Measurements from ENCODE around the gene HOXA4. TPM values are rescaled to one million over a fixed set of nuclear protein-coding genes. Genes with fewer than 3 reads are reported as not detected.

Gene HOXA4
- total RNA-seq, 1 experiment from 2014 or later, result 6.7 TPM

GRCh38 chr7:27133409-27134231, 3.1 kb upstream of the HOXA4 start:
- no peak for DNase-seq (ENCODE audit: low read depth)

- DNase-seq (ENCODE audit: low read depth), result no peak
Observed at GRCh38 chr7:27132978-27133377, 2.4 kb upstream of the HOXA4 start.

- DNase-seq (ENCODE audit: low read depth), result no peak
Observed at GRCh38 chr7:27132214-27132613, 1.7 kb upstream of the HOXA4 start.

GRCh38 chr7:27131390-27131819, 848 bp upstream of the HOXA4 start:
- DNase-seq (ENCODE audit: low read depth), result no peak

GRCh38 chr7:27129729-27130539, 623 bp downstream of the HOXA4 start:
- peak; percentile 76 for DNase-seq (ENCODE audit: low read depth)

GRCh38 chr7:27128776-27129728, 1.5 kb downstream of the HOXA4 start:
- no peak for DNase-seq (ENCODE audit: low read depth)

- peak; percentile 61 for DNase-seq (ENCODE audit: low read depth)
Observed at GRCh38 chr7:27128034-27128433, 2.5 kb downstream of the HOXA4 start.

GRCh38 chr7:27126596-27127327, 3.8 kb downstream of the HOXA4 start:
- DNase-seq (ENCODE audit: low read depth), result no peak

GRCh38 chr7:27125986-27126394, 4.6 kb downstream of the HOXA4 start:
- no peak for DNase-seq (ENCODE audit: low read depth)

GRCh38 chr7:27124902-27125689, 5.5 kb downstream of the HOXA4 start:
- DNase-seq (ENCODE audit: low read depth), result no peak

- DNase-seq (ENCODE audit: low read depth), result peak; percentile 96
Observed at GRCh38 chr7:27124096-27124901, 6.3 kb downstream of the HOXA4 start.

GRCh38 chr7:27123477-27124053, 7.0 kb downstream of the HOXA4 start:
- DNase-seq (ENCODE audit: low read depth), result no peak

- no peak for DNase-seq (ENCODE audit: low read depth)
Observed at GRCh38 chr7:27123007-27123476, 7.5 kb downstream of the HOXA4 start.

GRCh38 chr7:27122077-27122910, 8.3 kb downstream of the HOXA4 start:
- no peak for DNase-seq (ENCODE audit: low read depth)

GRCh38 chr7:27121684-27122076, 8.9 kb downstream of the HOXA4 start:
- DNase-seq (ENCODE audit: low read depth), result no peak

GRCh38 chr7:27119412-27119911, 11.1 kb downstream of the HOXA4 start:
- no peak for DNase-seq (ENCODE audit: low read depth)

GRCh38 chr7:27118580-27118979, 12.0 kb downstream of the HOXA4 start:
- no peak for DNase-seq (ENCODE audit: low read depth)

Data from Daoy (cell line).